ENCODE data around the gene RRH.

DNA sequence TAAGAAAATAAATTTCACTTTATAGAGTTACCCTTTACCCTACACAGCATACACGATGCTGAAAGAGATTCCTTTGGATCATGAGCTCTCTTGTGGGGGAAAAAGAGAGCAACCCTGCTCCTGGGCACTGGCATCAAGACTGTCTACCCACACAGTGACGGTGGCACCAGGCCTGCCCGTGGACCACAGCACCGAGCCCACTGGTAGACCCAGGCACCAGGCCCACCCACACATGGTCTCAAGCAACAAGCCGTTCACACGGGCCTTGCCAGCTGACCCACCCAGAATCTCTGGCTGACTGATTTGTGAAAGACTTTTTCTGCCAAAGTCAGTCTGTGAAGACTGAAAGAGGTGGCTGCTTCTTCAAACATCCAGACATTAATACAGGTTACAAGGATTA lies 32.7 kb upstream of the RRH start:
- no peak for TF ChIP-seq TAF1 (IDR thresholded peaks at IDR 0.05; ENCODE audit: low read depth, low read length)
- no peak for TF ChIP-seq POLR2A (IDR thresholded peaks at IDR 0.05; ENCODE audit: low read depth, low read length)
- TF ChIP-seq PAX5 (IDR thresholded peaks at IDR 0.05; ENCODE audit: insufficient read depth, low read length, severe bottlenecking) = no peak
- TF ChIP-seq POLR2AphosphoS5 (IDR thresholded peaks at IDR 0.05; ENCODE audit: low read depth, low read length) = no peak
